GM08714 (cell line): ENCODE measurements around the gene PATJ.
"Not testable (repeated sequence)": the region's sequence is repeated elsewhere in the genome, so short reads cannot be mapped to it uniquely, and the experiment has no call there.

Experiments used
- H3K4me3 ChIP-seq: fragments of 200-500 bp; sonication (Bioruptor generic); 2 replicates; pipeline ENCODE4 v1.5.1; 2014; ENCODE audit warnings: mild to moderate bottlenecking, low read length, inconsistent platforms
- ZNF274 ChIP-seq: IDR thresholded peaks from 2 replicates; pipeline ENCODE4 v1.6.1; 2012; ENCODE audit warnings: mild to moderate bottlenecking, low read depth, low read length

Gene PATJ

GRCh38 chr1:61873581-61873980 is 131.3 kb downstream of the PATJ start:
- TF ChIP-seq ZNF274: no peak
- H3K4me3 ChIP-seq: no peak overlapping the region

GRCh38 chr1:61873994-61874393 is 131.7 kb downstream of the PATJ start:
- no peak overlapping the region for H3K4me3 ChIP-seq
- no peak for TF ChIP-seq ZNF274

- H3K4me3 ChIP-seq: no peak overlapping the region
- no peak for TF ChIP-seq ZNF274
These were observed 132.9 kb downstream of the PATJ start for GRCh38 chr1:61875198-61875597.

- not testable (repeated sequence) for H3K4me3 ChIP-seq
These were observed 137.7 kb downstream of the PATJ start for GRCh38 chr1:61879887-61880474.

- no peak for TF ChIP-seq ZNF274
- no peak overlapping the region for H3K4me3 ChIP-seq
These were observed 145.0 kb downstream of the PATJ start for GRCh38 chr1:61887076-61887867.

GRCh38 chr1:61887931-61888564 is 145.8 kb downstream of the PATJ start:
- TF ChIP-seq ZNF274: no peak
- H3K4me3 ChIP-seq: no peak overlapping the region

- TF ChIP-seq ZNF274: no peak
- H3K4me3 ChIP-seq: no peak overlapping the region
These were observed 146.5 kb downstream of the PATJ start for GRCh38 chr1:61888808-61889207.

GRCh38 chr1:61890435-61890834 is 148.2 kb downstream of the PATJ start:
- H3K4me3 ChIP-seq: not testable (repeated sequence)

- H3K4me3 ChIP-seq: no peak overlapping the region
- no peak for TF ChIP-seq ZNF274
These were observed 150.7 kb downstream of the PATJ start for GRCh38 chr1:61892977-61893376.

GRCh38 chr1:61894296-61894695 is 152.0 kb downstream of the PATJ start:
- not testable (repeated sequence) for H3K4me3 ChIP-seq

- TF ChIP-seq ZNF274: no peak
These were observed 152.9 kb downstream of the PATJ start for GRCh38 chr1:61895175-61895574.

GRCh38 chr1:61898658-61899057 is 156.4 kb downstream of the PATJ start:
- H3K4me3 ChIP-seq: no peak overlapping the region
- no peak for TF ChIP-seq ZNF274

More at GRCh38 chr1:61895175-61895574, 152.9 kb downstream of the PATJ start:
- H3K4me3 ChIP-seq: no peak overlapping the region

- no peak overlapping the region for H3K4me3 ChIP-seq
- no peak for TF ChIP-seq ZNF274
These were observed 162.1 kb downstream of the PATJ start for GRCh38 chr1:61904354-61904753.

- TF ChIP-seq ZNF274: no peak
- H3K4me3 ChIP-seq: no peak overlapping the region
These were observed 164.8 kb downstream of the PATJ start for GRCh38 chr1:61907102-61907501.

GRCh38 chr1:61910035-61910434 is 167.8 kb downstream of the PATJ start:
- no peak for TF ChIP-seq ZNF274
- H3K4me3 ChIP-seq: no peak overlapping the region
